Ovary (tissue), 9 donors: ENCODE data around the gene WDR1. TPM values are rescaled to one million over a fixed set of nuclear protein-coding genes. Genes with fewer than 3 reads are reported as not detected.
A peak's percentile ranks its signal among the peaks of the same experiment; 100 is the strongest.

Experiments
- DNase-seq, 5 donors: peaks; one replicate each; pipeline ENCODE4 v3.0.0-alpha.2; 2019 to 2020
- H3K27ac ChIP-seq, 2 donors: fragments of 200-600 bp; one replicate each; pipeline versions ENCODE4 v1.5.1 to v1.8.0; 2019 to 2022
- H3K27me3 ChIP-seq: fragments of 200-600 bp; one replicate; pipeline ENCODE4 v1.8.0; 2022
- H3K36me3 ChIP-seq: fragments of 200-600 bp; sonication (generic); one replicate; pipeline ENCODE4 v1.5.1; 2019
- H3K4me1 ChIP-seq: one replicate; pipeline ENCODE4 v1.8.1; 2013; ENCODE audit warnings: mild to moderate bottlenecking, moderate library complexity; ENCODE audit not compliant: insufficient read depth
- H3K4me3 ChIP-seq: fragments of 200-600 bp; sonication (generic); one replicate; pipeline ENCODE4 v1.5.1; 2017
- H3K9me3 ChIP-seq, 2 donors: fragments of 200-600 bp in 1 of 2; sonication (generic) in 1 of 2; one replicate each; pipeline versions ENCODE4 v1.5.1 to v1.8.1; 2013 to 2019; ENCODE audit warnings: mild to moderate bottlenecking in 1 of 2, moderate library complexity in 1 of 2
- CTCF ChIP-seq, 3 donors: fragments of 450-650 bp in 2 of 3; fragments of 200-600 bp in 1 of 3; IDR thresholded peaks; one replicate each; pipeline versions ENCODE4 v1.5.1 to v1.8.0; 2016 to 2022; ENCODE audit warnings: antibody characterized with exemption in 3 of 3, mild to moderate bottlenecking in 1 of 3
- EP300 ChIP-seq: sonication (generic); formaldehyde crosslinking; IDR thresholded peaks from one replicate; pipeline ENCODE4 v1.6.1; 2017; ENCODE audit warnings: antibody characterized with exemption
- POLR2A ChIP-seq: fragments of 450-650 bp; IDR thresholded peaks from one replicate; pipeline ENCODE4 v1.6.1; 2017; ENCODE audit warnings: antibody characterized with exemption, mild to moderate bottlenecking, moderate library complexity
- WGBS, 3 donors: extraction: QIAGEN DNeasy Blood & Tissue Kit in 1 of 3; methylation state at CpG; one replicate each; pipeline versions ENCODE4 v1.1.5 to v1.1.7; 2013 to 2017; 5-methylcytosine and 5-hydroxymethylcytosine counted together
- intact Hi-C, 4 donors: fragments of 100-400 bp; cut with DNase I; formaldehyde crosslinking; loops; one replicate each; pipeline versions ENCODE4 v1.11.0 to v1.15.1; 2022 to 2023
- polyA plus RNA-seq, 2 donors: library from polyadenylated mRNA; stranded (reverse); fragments of 200-250 nt in 1 of 2; fragments of 350-450 nt in 1 of 2; fragmentation: Illumina TruSeq in 1 of 2; extraction: RNeasy Lipid Tissue Mini Kit (QIAGEN cat#74804) in 1 of 2; gene quantifications; one replicate each; pipeline ENCODE4 v1.2.3, GENCODE V29; 2013 to 2014
- total RNA-seq, 7 donors: library from RNA; depleted of rRNA in 2 of 7; stranded (reverse); fragments of >200 nt in 2 of 7; fragmentation: NEBNext Ultra II Directional in 3 of 7; extraction: Animal tissue kit (Norgen Biotek cat#: 25700) in 3 of 7; gene quantifications; one replicate each; pipeline versions ENCODE4 v1.1.0 to v1.2.4, GENCODE V29; 2016 to 2023
- donor health status: DM: no; HTN: no; CAD: no; lungs with moderate emphysema.
- donor health status: DM: no; HTN: no; CAD: no.
- donor health status: Bipolar disorder and iron deficiency.
- donor health status: DM: yes; HTN: yes; CAD: no.
- donor health status: DM: no; HTN: no; CAD: no.
- donor health status: DM: yes; HTN: yes; CAD: no.

WDR1 gene
- total and polyA plus RNA-seq, 9 donors, result 67.2 to 352 (median 260) TPM

GRCh38 chr4:10066206-10066605 lies 50.4 kb downstream of the WDR1 start:
- no peaks in the 10 kb centered on the region for H3K27me3 ChIP-seq
- H3K9me3 ChIP-seq, result no peaks in the 10 kb centered on the region
- H3K4me1 ChIP-seq, result no peaks in the 10 kb centered on the region
- no peak overlapping the region for H3K4me3 ChIP-seq
- WGBS, 3 donors, result 46 to 70% (median 68%) methylated on average over 2 of the region's 2 CpGs
- H3K27ac ChIP-seq, result no peak overlapping the region
- DNase-seq, result no peak
- H3K36me3 ChIP-seq, result no peaks in the 10 kb centered on the region
- TF ChIP-seq CTCF (IDR thresholded peaks at IDR 0.05) (no peak), EP300 (no peak), POLR2A (no peak)
- intact Hi-C loops, result no loop called here

- intact Hi-C loops, result no loop called here
Measured at GRCh38 chr4:10063544-10064300, 52.9 kb downstream of the WDR1 start.

GRCh38 chr4:10061650-10062415 lies 54.8 kb downstream of the WDR1 start:
- Histone ChIP-seq H3K36me3 (no peaks in the 10 kb centered on the region), H3K4me1 (no peaks in the 10 kb centered on the region), H3K9me3 (no peaks in the 10 kb centered on the region), H3K4me3 (no peak overlapping the region), H3K27me3 (no peaks in the 10 kb centered on the region), H3K27ac (no peak overlapping the region)
- TF ChIP-seq CTCF (IDR thresholded peaks at IDR 0.05) (no peak), POLR2A (no peak), EP300 (no peak)
- 88 to 93% (median 88%) methylated on average over 3 of the region's 3 CpGs for WGBS, 3 donors
- no peak for DNase-seq
- intact Hi-C loops, result no loop called here

More at GRCh38 chr4:10063544-10064300, 52.9 kb downstream of the WDR1 start:
- H3K27me3 ChIP-seq, result no peaks in the 10 kb centered on the region
- WGBS, 3 donors, result 42 to 55% (median 49%) methylated on average over 9 of the region's 9 CpGs
- H3K36me3 ChIP-seq, result no peaks in the 10 kb centered on the region
- peak in 2 of 5 donors; percentile 27 to 47 for DNase-seq
- H3K4me3 ChIP-seq, result no peak overlapping the region
- TF ChIP-seq POLR2A, result no peak
- no peak for TF ChIP-seq EP300
- peak in 1 of 3 donors; percentile 41 for TF ChIP-seq CTCF (IDR thresholded peaks at IDR 0.05)
- H3K27ac ChIP-seq, result no peak overlapping the region
- H3K4me1 ChIP-seq, result no peaks in the 10 kb centered on the region
- H3K9me3 ChIP-seq, result no peaks in the 10 kb centered on the region

GRCh38 chr4:10058371-10058770 lies 58.2 kb downstream of the WDR1 start:
- intact Hi-C loops, result no loop called here
- H3K27me3 ChIP-seq, result no peaks in the 10 kb centered on the region
- 87 to 92% (median 90%) methylated on average over 7 of the region's 7 CpGs for WGBS, 3 donors
- no peak overlapping the region for H3K4me3 ChIP-seq
- H3K27ac ChIP-seq, result no peak overlapping the region
- no peaks in the 10 kb centered on the region for H3K4me1 ChIP-seq
- no peak for TF ChIP-seq POLR2A
- TF ChIP-seq EP300, result no peak
- no peaks in the 10 kb centered on the region for H3K36me3 ChIP-seq
- no peak for DNase-seq
- H3K9me3 ChIP-seq, result no peaks in the 10 kb centered on the region

GRCh38 chr4:10057023-10057395 lies 59.6 kb downstream of the WDR1 start:
- Histone ChIP-seq H3K27me3 (no peaks in the 10 kb centered on the region), H3K36me3 (no peaks in the 10 kb centered on the region), H3K4me1 (no peaks in the 10 kb centered on the region), H3K4me3 (no peak overlapping the region), H3K27ac (no peak overlapping the region), H3K9me3 (no peaks in the 10 kb centered on the region)
- 58 to 67% (median 63%) methylated on average over 4 of the region's 4 CpGs for WGBS, 3 donors
- DNase-seq, result no peak
- TF ChIP-seq POLR2A (no peak), CTCF (IDR thresholded peaks at IDR 0.05) (no peak), EP300 (no peak)
- intact Hi-C loops, result no loop called here
